Measurements from ENCODE around the gene C1QTNF3. TPM values are rescaled to one million over a fixed set of nuclear protein-coding genes. Genes with fewer than 3 reads are reported as not detected.

C1QTNF3 gene
- total RNA-seq, 1 experiment from 2014 or later, result 2.1 TPM

- no peak for TF ChIP-seq ZNF317 (CRISPR knock-in tag; IDR thresholded peaks at IDR 0.05; ENCODE audit: borderline replicate concordance, low read depth)
- no peak for TF ChIP-seq RELA (CRISPR knock-in tag; IDR thresholded peaks at IDR 0.05; ENCODE audit: borderline replicate concordance)
- TF ChIP-seq HMGA2 (CRISPR knock-in tag; IDR thresholded peaks at IDR 0.05), result no peak
- TF ChIP-seq OVOL2 (CRISPR knock-in tag; IDR thresholded peaks at IDR 0.05; ENCODE audit: borderline replicate concordance), result no peak
- TF ChIP-seq AR (CRISPR knock-in tag; IDR thresholded peaks at IDR 0.05), result no peak
- TF ChIP-seq CDX4 (CRISPR knock-in tag; IDR thresholded peaks at IDR 0.05; ENCODE audit: borderline replicate concordance), result no peak
- TF ChIP-seq ATF2 (CRISPR knock-in tag; IDR thresholded peaks at IDR 0.05; ENCODE audit: borderline replicate concordance, low read depth), result no peak
- no peak for TF ChIP-seq JUN (CRISPR knock-in tag; IDR thresholded peaks at IDR 0.05)
- no peak for TF ChIP-seq JAZF1 (CRISPR knock-in tag; IDR thresholded peaks at IDR 0.05)
- TF ChIP-seq IRF2 (CRISPR knock-in tag; IDR thresholded peaks at IDR 0.05; ENCODE audit: borderline replicate concordance, low read depth), result no peak
- TF ChIP-seq, protein P1, sequence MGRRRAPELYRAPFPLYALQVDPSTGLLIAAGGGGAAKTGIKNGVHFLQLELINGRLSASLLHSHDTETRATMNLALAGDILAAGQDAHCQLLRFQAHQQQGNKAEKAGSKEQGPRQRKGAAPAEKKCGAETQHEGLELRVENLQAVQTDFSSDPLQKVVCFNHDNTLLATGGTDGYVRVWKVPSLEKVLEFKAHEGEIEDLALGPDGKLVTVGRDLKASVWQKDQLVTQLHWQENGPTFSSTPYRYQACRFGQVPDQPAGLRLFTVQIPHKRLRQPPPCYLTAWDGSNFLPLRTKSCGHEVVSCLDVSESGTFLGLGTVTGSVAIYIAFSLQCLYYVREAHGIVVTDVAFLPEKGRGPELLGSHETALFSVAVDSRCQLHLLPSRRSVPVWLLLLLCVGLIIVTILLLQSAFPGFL (CRISPR knock-in tag; IDR thresholded peaks at IDR 0.05; ENCODE audit: borderline replicate concordance), result no peak
Observed at GRCh38 chr5:34016222-34016621, 26.8 kb downstream of the C1QTNF3 start (continued).

DNA sequence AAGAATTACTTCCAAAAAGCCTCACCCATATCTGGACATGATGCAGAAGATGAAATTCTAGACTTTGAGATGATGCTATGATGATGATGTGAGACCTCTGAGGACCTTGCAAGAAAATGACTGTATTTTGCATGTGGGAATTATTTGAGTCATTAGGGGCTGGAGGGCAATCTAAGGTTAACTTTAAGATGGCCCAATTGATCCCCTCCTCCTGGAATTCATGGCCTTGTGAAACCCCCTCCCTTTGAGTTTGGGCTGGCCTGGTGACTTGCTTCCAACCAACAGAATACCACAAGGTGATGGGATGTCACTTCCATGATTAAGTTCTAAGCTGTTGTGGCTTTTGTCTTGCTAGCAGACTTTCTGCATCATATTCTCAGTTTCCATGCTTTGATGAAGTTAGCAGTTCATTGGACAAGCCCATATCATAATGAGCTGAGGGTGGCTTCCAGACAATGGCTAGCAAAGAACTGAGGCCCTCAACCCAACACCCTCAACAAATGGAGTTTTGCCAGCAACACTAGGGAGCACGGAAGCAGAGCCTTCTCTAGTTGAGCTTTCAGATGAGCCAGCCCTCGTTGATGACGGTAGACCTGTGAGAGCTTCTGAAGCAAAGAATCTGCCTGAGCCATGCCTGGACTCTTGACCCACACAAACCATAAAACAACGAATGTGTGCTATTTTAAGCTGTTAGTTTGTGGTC is 27.7 kb downstream of the C1QTNF3 start:
- CTCF ChIA-PET, result no interaction called here
- Mint-ChIP-seq H3K27ac (no peak overlapping the region), H3K4me3 (no peak overlapping the region), H3K36me3 (no peaks in the 10 kb centered on the region), H3K4me1 (peaks cover 3% of the 10 kb centered on the region), H3K9me3 (peaks cover 9% of the 10 kb centered on the region), H3K27me3 (ENCODE audit: low read depth) (no peaks in the 10 kb centered on the region)
- ATAC-seq, result no peak
- no peak for DNase-seq (ENCODE audit: low spot score)
- no peak for TF ChIP-seq ZMAT4 (CRISPR knock-in tag; IDR thresholded peaks at IDR 0.05)
- TF ChIP-seq, protein P2, sequence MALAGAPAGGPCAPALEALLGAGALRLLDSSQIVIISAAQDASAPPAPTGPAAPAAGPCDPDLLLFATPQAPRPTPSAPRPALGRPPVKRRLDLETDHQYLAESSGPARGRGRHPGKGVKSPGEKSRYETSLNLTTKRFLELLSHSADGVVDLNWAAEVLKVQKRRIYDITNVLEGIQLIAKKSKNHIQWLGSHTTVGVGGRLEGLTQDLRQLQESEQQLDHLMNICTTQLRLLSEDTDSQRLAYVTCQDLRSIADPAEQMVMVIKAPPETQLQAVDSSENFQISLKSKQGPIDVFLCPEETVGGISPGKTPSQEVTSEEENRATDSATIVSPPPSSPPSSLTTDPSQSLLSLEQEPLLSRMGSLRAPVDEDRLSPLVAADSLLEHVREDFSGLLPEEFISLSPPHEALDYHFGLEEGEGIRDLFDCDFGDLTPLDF (CRISPR knock-in tag; IDR thresholded peaks at IDR 0.05), result no peak
- POLR2A ChIA-PET, result no interaction called here

- no peak for DNase-seq (ENCODE audit: low spot score)
- ChIA-PET CTCF (no interaction called here), POLR2A (no interaction called here)
- Mint-ChIP-seq H3K9me3 (peaks cover 9% of the 10 kb centered on the region), H3K4me1 (peaks cover 3% of the 10 kb centered on the region), H3K36me3 (no peaks in the 10 kb centered on the region), H3K4me3 (no peak overlapping the region), H3K27me3 (ENCODE audit: low read depth) (no peaks in the 10 kb centered on the region), H3K27ac (no peak overlapping the region)
- ATAC-seq, result no peak
- TF ChIP-seq E2F4 (CRISPR knock-in tag; IDR thresholded peaks at IDR 0.05; ENCODE audit: borderline replicate concordance, low read depth), result no peak
- no peak for TF ChIP-seq ZNF121 (CRISPR knock-in tag; IDR thresholded peaks at IDR 0.05)
- TF ChIP-seq ZNF263 (CRISPR knock-in tag; IDR thresholded peaks at IDR 0.05; ENCODE audit: low read depth), result no peak
- TF ChIP-seq, protein P3, sequence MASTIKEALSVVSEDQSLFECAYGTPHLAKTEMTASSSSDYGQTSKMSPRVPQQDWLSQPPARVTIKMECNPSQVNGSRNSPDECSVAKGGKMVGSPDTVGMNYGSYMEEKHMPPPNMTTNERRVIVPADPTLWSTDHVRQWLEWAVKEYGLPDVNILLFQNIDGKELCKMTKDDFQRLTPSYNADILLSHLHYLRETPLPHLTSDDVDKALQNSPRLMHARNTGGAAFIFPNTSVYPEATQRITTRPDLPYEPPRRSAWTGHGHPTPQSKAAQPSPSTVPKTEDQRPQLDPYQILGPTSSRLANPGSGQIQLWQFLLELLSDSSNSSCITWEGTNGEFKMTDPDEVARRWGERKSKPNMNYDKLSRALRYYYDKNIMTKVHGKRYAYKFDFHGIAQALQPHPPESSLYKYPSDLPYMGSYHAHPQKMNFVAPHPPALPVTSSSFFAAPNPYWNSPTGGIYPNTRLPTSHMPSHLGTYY (CRISPR knock-in tag; IDR thresholded peaks at IDR 0.05), result no peak
- TF ChIP-seq TP53 (CRISPR knock-in tag; IDR thresholded peaks at IDR 0.05), result no peak
- TF ChIP-seq, protein P4, sequence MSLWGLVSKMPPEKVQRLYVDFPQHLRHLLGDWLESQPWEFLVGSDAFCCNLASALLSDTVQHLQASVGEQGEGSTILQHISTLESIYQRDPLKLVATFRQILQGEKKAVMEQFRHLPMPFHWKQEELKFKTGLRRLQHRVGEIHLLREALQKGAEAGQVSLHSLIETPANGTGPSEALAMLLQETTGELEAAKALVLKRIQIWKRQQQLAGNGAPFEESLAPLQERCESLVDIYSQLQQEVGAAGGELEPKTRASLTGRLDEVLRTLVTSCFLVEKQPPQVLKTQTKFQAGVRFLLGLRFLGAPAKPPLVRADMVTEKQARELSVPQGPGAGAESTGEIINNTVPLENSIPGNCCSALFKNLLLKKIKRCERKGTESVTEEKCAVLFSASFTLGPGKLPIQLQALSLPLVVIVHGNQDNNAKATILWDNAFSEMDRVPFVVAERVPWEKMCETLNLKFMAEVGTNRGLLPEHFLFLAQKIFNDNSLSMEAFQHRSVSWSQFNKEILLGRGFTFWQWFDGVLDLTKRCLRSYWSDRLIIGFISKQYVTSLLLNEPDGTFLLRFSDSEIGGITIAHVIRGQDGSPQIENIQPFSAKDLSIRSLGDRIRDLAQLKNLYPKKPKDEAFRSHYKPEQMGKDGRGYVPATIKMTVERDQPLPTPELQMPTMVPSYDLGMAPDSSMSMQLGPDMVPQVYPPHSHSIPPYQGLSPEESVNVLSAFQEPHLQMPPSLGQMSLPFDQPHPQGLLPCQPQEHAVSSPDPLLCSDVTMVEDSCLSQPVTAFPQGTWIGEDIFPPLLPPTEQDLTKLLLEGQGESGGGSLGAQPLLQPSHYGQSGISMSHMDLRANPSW (CRISPR knock-in tag; conservative IDR thresholded peaks at IDR 0.05; ENCODE audit: low read depth), result no peak
- TF ChIP-seq TEAD1 (CRISPR knock-in tag; IDR thresholded peaks at IDR 0.05), result no peak
Observed at GRCh38 chr5:34014626-34015025, 28.4 kb downstream of the C1QTNF3 start.

Measured in WTC11 (cell line).